ENCODE data around the gene SH3BGRL3.
"Not testable (repeated sequence)": the region's sequence is repeated elsewhere in the genome, so short reads cannot be mapped to it uniquely, and the experiment has no call there.

SH3BGRL3 gene

GRCh38 chr1:26290882-26291261, 11.0 kb downstream of the SH3BGRL3 start:
- DNase-seq (ENCODE audit: low read depth, low spot score) = no peak

- no peak for DNase-seq (ENCODE audit: low read depth, low spot score)
Observed at GRCh38 chr1:26291433-26291832, 11.5 kb downstream of the SH3BGRL3 start.

GRCh38 chr1:26291939-26292338, 12.1 kb downstream of the SH3BGRL3 start:
- no peak for DNase-seq (ENCODE audit: low read depth, low spot score)

- not testable (repeated sequence) for DNase-seq (ENCODE audit: low read depth, low spot score)
Observed at GRCh38 chr1:26292735-26293134, 12.8 kb downstream of the SH3BGRL3 start.

GRCh38 chr1:26293911-26294463, 14.1 kb downstream of the SH3BGRL3 start:
- DNase-seq (ENCODE audit: low read depth, low spot score) = no peak

- DNase-seq (ENCODE audit: low read depth, low spot score) = no peak
Observed at GRCh38 chr1:26295194-26296138, 15.6 kb downstream of the SH3BGRL3 start.

- DNase-seq (ENCODE audit: low read depth, low spot score) = no peak
Observed at GRCh38 chr1:26296340-26297056, 16.6 kb downstream of the SH3BGRL3 start.

- no peak for DNase-seq (ENCODE audit: low read depth, low spot score)
Observed at GRCh38 chr1:26297057-26297790, 17.3 kb downstream of the SH3BGRL3 start.

- DNase-seq (ENCODE audit: low read depth, low spot score) = no peak
Observed at GRCh38 chr1:26297791-26298124, 17.9 kb downstream of the SH3BGRL3 start.

- DNase-seq (ENCODE audit: low read depth, low spot score) = no peak
Observed at GRCh38 chr1:26300578-26301275, 20.8 kb downstream of the SH3BGRL3 start.

- DNase-seq (ENCODE audit: low read depth, low spot score) = no peak
Observed at GRCh38 chr1:26302733-26303405, 23.0 kb downstream of the SH3BGRL3 start.

GRCh38 chr1:26305667-26306289, 25.9 kb downstream of the SH3BGRL3 start:
- DNase-seq (ENCODE audit: low read depth, low spot score) = no peak

GRCh38 chr1:26306290-26307229, 26.7 kb downstream of the SH3BGRL3 start, which contains the start of gene UBXN11:
TSS of gene UBXN11 (minus strand) at chr1:26306636. CDS start at chr1:26302883, 3,753 bp downstream.
- DNase-seq (ENCODE audit: low read depth, low spot score) = peak; percentile 80

- no peak for DNase-seq (ENCODE audit: low read depth, low spot score)
Observed at GRCh38 chr1:26307363-26307781, 27.5 kb downstream of the SH3BGRL3 start.

GRCh38 chr1:26307966-26308899, 28.3 kb downstream of the SH3BGRL3 start:
- DNase-seq (ENCODE audit: low read depth, low spot score) = not testable (repeated sequence)

- no peak for DNase-seq (ENCODE audit: low read depth, low spot score)
Observed at GRCh38 chr1:26314501-26314900, 34.6 kb downstream of the SH3BGRL3 start.

Measured in brain pericyte (primary cell).